Hematopoietic multipotent progenitor cell treated with erythropoietin and hydrocortisone succinate and interleukin-3 and kit ligand, for 15 days (in vitro differentiated cells): ENCODE results near the gene SCT.

Experiments used
- DNase-seq: peaks from one replicate; pipeline ENCODE4 v3.0.0-alpha.2; 2015; ENCODE audit warnings: low spot score

Gene SCT

DNA sequence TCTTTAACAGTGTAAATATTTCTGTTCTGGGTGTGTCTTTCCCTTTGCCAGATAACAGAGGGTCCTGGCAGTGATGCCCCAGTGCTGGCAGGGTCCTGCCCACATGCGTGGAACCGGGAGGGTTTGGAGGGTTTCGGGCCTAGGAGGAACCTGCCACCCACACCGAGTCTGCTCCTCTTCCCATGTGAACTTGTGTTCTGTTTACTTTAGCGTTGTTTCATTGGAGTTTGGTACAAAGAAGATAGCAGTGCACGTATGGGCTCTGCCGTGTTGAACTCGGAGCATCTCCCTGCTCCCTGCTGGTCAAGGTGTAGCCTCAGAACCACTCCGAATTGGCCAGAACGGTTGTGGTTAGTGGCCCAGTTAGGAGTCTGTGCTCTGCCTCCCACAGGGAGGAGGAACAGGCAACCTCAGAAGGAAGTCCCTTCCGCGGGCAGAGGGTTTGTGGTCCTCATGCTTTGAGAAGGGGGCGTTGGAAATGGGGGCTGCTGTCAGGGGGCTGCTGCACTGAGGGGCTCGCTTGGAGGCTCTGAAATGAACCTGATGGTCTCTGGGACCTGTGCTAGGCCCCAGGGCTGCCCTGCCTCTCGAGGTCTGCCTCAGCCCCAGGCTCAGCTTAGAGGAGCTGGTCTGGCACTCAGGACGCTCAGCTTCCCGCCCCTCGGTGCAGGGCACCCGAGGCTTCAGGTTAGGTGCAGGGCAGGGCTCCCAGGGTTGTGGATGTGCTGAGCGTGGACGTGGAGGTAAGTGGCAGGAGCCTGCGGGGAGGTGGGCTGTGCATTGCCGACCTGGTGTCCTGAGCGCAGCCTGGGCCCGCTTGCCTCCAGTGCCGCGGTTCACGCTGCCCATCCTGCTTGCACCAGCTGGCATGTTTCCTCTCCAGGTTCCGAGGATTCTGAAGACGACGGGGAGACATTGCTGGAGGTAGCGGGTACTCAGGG, 40.3 kb downstream of the SCT start:
- DNase-seq, result no peak

DNA sequence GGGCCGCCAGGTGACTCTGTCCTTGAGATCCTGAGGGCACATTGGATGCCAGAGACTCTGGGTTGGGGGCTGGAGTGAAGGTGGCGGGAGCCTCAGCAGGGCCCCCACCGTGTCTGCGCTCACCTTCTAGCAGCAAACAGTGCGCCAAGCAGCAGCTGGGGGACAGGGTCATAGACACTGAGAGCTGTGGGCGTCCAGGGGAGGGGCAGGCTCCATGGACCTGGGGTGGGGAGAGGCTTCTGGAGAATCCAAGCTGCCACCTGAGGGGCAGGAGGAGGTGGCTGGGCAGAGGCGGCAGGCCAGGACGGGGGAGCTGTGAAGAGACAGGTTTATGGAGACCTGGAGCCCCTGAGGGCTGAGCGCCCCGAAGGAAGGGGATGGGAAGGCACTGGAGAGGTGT, 42.7 kb downstream of the SCT start:
- no peak for DNase-seq

DNA sequence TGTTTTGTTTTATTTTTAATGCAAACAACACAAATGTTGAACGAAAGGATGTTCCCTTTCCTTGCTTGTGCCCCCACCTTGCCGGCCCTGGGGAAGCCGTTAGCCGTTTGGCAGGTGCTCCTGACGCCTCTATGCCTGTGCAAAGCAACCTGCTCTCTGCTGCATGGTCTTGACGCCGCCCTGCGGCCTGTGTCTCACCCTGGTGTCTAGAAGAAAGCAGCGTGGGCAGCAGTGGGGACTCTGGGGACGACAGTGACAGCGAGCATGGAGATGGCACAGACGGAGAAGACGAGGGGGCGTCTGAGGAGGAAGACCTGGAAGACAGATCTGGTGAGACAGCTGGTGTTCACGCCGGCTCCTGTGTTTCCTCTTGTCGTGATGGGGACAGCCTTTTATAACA, 45.2 kb downstream of the SCT start:
- DNase-seq, result no peak

DNA sequence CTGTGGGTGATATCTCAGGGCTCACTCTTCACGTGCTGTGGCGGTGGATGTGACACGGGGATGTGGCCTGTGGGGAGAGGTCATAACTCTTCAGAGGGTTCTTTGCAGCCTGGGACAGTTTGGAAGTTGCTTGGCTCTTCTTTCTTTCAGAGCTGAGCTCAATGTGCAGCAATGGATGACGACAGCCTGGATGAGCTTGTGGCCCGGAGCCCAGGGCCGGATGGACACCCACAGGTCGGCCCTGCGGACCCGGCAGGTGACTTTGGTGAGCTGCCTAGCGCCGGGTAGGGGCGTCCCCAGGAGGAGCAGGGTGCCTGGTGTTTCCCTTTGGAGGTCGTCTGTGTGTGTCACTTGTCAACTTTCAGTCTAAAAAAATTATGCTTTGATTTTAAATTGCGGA, 45.6 kb downstream of the SCT start:
- DNase-seq, result no peak

DNA sequence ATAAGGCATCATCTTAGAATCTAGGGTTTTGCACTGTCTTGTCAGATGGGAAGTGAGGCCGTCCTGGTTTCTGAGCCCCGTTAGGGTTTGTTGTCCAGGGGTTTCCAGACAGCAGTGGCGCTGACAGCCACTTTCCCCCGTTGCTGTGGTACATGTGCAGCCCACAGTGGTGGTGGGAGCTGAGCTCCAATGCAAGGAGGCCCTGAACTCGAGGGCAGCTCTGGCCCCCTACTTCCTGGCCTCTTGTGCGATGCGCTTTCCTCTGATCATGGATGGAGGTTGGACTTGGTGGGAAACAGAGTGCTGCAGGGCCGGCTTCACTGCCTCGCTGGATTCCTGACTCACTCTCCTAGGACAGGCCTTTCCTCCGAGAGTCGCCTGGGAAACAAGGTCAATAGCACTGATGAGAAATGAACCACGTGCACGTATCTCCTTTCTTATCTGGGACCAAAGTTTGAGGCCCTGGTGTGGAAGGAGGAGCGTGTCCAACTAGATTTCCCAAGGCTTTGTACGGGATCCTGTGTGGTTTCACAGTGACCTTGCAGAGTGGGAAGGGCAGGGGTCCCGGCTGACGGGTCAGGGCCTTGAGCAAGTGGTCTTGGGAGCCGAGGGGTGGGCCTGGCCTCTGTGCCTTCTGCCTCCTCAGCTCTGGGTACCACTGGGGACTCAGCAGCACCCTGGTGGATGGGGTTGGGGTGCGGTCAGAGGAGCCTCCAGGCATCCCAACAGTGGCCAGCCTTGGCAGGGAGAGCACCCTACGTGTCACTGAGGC, 47.0 kb downstream of the SCT start:
- DNase-seq, result no peak

DNA sequence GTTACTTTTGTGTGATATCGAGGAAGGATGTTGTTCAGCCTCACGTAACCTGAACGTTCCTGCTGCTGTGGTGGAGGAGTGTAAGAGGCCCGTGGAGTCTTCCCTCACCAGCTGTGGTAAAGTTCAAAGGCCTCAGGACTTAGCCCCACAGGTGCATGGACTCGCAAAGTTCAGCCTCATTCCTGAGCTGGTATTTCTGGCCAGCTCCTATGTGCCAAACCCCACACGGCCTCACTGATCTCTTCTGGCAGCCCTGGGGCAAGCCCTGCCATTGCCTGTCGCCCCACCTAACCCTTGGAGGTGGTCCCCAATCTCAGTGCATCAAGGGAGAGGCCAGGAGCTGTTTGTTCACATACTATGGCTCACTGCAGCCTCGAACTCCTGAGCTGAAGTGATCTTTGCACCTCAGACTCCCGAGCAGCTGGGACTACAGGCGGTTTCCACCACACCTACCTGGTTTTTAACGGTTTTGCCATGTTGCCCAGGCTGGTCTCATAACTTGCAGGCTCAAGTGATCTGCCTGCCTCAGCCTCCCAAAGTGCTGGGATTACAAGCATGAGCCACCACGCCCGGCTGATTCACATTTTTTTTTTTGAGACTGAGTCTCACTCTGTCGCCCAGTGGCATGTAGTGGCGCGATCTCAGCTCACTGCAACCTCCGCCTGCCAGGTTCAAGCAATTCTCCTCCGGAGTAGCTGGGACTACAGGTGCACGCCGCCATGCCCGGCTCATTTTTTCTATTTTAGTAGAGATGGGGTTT, 48.5 kb downstream of the SCT start:
- DNase-seq, result no peak

DNA sequence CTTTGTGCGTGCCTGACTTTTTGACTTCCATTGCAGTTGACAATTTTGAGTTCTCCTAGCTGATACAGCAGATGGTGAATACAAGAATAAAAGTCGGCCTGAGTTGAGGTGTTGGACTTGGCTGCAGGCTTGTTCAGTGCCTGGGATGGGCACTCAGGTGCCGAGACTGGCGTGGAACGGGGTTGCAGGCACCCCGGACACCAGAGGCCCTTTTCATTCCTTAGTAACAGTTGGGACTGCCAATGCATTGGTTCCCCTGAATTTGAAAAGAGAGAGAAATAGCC, 49.4 kb downstream of the SCT start:
- no peak for DNase-seq

DNA sequence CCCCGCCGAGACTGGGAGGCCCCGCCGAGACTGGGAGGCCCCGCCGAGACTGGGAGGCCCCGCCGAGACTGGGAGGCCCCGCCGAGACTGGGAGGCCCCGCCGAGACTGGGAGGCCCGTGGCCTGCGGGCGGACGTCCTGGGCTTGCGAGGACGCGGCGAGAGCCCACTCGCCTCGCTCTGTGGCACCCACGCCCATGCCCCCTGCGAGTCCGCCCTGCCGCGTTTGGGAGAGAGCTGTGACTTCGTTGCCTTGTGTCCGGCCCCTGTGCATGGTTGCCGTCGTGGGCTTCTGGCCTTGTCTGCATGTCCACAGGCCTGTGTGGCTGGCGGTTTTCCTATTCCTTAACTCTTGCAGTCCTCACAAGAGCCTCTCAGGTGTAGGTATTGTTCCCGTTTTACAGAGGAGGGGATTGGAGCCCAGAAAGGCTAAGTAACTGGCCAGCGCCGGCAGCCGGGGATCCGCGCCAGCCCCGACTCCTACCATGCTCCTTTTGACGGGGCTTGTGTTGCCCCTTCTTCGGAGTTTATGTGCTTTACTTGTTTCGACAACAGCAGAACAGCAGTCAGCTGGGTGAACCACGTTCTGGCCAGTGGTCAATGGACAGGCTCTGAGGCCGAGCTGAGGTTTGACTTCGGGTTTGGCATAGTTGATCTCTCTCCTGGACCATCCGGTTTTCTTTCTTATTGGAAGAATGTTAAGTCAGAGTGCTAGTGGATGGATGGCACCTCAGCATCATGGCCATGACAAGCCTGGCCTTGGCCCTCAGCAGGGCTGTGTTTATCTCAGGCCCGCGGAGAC, 50.0 kb downstream of the SCT start:
- DNase-seq, result no peak
